BJ (cell line): ENCODE measurements around the gene TMEM244. TPM values are rescaled to one million over a fixed set of nuclear protein-coding genes. Genes with fewer than 3 reads are reported as not detected.

Experiments used
- CTCF ChIA-PET: fragments of 350-600 bp; formaldehyde crosslinking; extraction: SDS; loops from one replicate; lab custom pipeline; 2021; ENCODE audit warnings: antibody characterized with exemption, inconsistent platforms; lab: Yijun Ruan, JAX
- POLR2A ChIA-PET: fragments of 300-600 bp; sonication (Branson Sonifier 250); formaldehyde crosslinking; extraction: SDS; loops from one replicate; lab custom pipeline; 2021; ENCODE audit warnings: antibody characterized with exemption; lab: Charles Lee
- DNase-seq: peaks from one replicate; pipeline ENCODE4 v3.0.0-alpha.2; 2011; ENCODE audit warnings: low read depth
- H3K27me3 ChIP-seq: 2 replicates; pipeline ENCODE4 v1.6.0; 2011; ENCODE audit warnings: low read length; ENCODE audit not compliant: control insufficient read depth, insufficient read depth
- H3K36me3 ChIP-seq: 2 replicates; pipeline ENCODE4 v1.5.1; 2011; ENCODE audit warnings: low read length; ENCODE audit not compliant: control insufficient read depth, insufficient read depth
- H3K4me3 ChIP-seq: 2 replicates; pipeline ENCODE4 v1.5.1; 2011; ENCODE audit warnings: low read depth, mild to moderate bottlenecking, control low read depth, low read length
- polyA plus RNA-seq: library from polyadenylated mRNA; depleted of rRNA; stranded (reverse); fragments of >200 nt; gene quantifications from 2 replicates; pipeline ENCODE4 v1.2.3, GENCODE V29; 2011; rRNA removed
- small RNA-seq: library from RNA; depleted of rRNA; stranded (forward); fragments of <200 nt; gene quantifications from one replicate; pipeline ENCODE3, GENCODE V24; 2012; ENCODE audit warnings: low replicate concordance, low read depth; ENCODE audit not compliant: insufficient read length
- TF ChIP-seq, protein P1 (sequence below): IDR thresholded peaks from 2 replicates; pipeline ENCODE4 v1.5.1; 2011; ENCODE audit warnings: low read depth, mild to moderate bottlenecking, control low read depth, inconsistent platforms, low read length, moderate library complexity; ENCODE audit not compliant: insufficient read depth

The TMEM244 gene
- polyA plus RNA-seq, 1 experiment: not detected

DNA sequence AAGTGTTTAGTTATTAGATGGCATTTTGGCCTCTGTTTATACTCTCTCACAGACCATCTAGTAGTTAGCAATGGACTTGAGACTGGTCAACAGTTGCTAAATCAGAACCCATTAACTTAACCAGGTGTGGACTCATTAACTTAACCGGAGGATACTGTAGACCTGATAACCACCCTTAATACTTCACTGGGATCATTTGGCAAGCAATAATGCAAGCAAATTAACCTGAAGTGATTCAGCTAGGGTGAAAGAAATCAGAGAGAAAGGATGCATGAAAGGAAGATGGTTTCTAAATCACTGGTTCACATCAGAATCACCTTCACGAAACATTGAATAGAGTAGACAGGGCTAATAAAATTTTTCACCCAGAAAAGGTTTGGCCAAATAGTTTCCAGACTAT lies 73.3 kb downstream of the TMEM244 start:
- Histone ChIP-seq H3K27me3 (no peaks in the 10 kb centered on the region), H3K36me3 (no peaks in the 10 kb centered on the region), H3K4me3 (no peak overlapping the region)
- TF ChIP-seq, protein P1, sequence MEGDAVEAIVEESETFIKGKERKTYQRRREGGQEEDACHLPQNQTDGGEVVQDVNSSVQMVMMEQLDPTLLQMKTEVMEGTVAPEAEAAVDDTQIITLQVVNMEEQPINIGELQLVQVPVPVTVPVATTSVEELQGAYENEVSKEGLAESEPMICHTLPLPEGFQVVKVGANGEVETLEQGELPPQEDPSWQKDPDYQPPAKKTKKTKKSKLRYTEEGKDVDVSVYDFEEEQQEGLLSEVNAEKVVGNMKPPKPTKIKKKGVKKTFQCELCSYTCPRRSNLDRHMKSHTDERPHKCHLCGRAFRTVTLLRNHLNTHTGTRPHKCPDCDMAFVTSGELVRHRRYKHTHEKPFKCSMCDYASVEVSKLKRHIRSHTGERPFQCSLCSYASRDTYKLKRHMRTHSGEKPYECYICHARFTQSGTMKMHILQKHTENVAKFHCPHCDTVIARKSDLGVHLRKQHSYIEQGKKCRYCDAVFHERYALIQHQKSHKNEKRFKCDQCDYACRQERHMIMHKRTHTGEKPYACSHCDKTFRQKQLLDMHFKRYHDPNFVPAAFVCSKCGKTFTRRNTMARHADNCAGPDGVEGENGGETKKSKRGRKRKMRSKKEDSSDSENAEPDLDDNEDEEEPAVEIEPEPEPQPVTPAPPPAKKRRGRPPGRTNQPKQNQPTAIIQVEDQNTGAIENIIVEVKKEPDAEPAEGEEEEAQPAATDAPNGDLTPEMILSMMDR: no peak
- ChIA-PET CTCF (interaction anchor here (1.2 kb wide), 1 partner anchor 13 kb away, joined by 5 read pairs; no protein-coding TSS in a partner anchor), POLR2A (no interaction called here)
- DNase-seq: no peak

DNA sequence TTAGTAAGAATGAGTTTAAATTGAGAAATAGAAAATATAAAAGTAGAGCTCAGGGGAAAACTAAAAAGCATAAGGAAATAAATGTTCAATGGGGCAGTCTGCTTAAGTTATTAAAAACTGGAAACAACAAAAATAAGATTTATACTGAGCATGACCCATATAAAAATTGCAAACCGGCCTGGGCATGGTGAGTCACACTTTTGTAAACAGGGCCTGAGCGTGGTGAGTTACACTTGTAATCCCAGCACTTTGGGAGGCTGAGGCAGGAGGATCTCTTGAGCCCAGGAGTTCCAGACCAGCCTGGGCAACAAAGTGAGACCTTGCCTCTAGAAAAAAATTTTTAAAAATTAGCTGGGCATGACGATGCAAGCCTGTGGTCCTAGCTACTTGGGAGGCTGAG lies 74.6 kb downstream of the TMEM244 start:
- POLR2A ChIA-PET: no interaction called here
- Histone ChIP-seq H3K4me3 (no peak overlapping the region), H3K27me3 (no peaks in the 10 kb centered on the region), H3K36me3 (no peaks in the 10 kb centered on the region)
- no peak for DNase-seq
- CTCF ChIA-PET: interaction anchor here (2.7 kb wide), 1 partner anchor 11 kb away, joined by 25 read pairs; no protein-coding TSS in a partner anchor
- TF ChIP-seq, protein P1: no peak

DNA sequence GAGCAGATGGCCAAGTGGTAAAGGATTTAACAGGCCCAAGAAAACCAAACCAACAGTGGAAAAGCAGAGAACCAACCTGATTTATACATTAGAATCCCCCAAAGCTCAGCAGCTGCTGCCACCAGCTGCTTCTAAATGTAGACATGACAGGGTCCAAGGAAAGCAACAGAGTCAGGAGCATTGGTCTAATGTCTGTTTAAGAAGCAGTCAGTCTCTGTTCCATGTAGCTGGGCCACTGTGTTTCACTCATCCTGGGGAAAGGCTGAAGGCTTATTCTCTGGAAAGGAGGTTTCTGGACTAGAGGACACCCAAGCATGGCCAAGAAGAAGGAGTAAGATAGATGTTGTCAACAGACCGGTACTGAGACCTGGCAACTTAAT lies 75.4 kb downstream of the TMEM244 start:
- TF ChIP-seq, protein P1: no peak
- CTCF ChIA-PET: interaction anchor here (2.7 kb wide), 1 partner anchor 10 kb away, joined by 25 read pairs; no protein-coding TSS in a partner anchor
- H3K36me3 ChIP-seq: no peaks in the 10 kb centered on the region
- no peaks in the 10 kb centered on the region for H3K27me3 ChIP-seq
- no peak overlapping the region for H3K4me3 ChIP-seq
- POLR2A ChIA-PET: no interaction called here
- DNase-seq: no peak

DNA sequence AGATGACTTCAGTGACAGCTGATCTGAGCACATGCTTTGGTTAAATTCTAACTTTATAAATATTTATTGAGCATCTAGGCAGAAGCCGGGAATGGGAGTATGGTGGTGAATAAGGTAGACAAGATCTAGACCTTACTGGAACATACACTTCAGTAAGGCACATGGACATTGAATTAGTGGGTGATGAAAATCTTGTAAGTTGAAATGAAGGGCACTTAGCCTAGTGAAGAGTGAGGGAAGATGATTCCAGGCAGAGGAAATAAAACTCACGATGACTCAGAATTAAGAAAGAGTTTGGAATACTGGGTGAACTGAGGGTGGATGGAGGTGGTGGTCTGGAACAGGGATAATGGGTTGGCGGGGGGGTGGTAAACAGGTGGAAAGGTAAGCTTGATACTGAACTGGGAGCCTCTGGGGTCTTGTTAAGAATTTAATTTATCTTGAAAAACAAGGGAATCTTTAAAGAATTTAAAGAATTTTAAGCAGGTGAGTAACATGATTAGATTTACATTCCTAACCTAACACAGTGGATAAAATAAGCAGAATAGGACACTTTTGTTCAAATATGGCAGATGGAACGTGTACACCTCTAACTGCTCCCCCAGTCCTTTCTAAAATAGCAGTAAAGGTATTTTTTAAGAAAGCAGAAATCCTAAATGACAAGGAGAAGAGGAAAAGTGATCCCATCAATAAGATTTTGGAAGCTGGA lies 75.9 kb downstream of the TMEM244 start:
- Histone ChIP-seq H3K27me3 (no peaks in the 10 kb centered on the region), H3K4me3 (no peak overlapping the region), H3K36me3 (no peaks in the 10 kb centered on the region)
- DNase-seq: no peak
- POLR2A ChIA-PET: no interaction called here
- CTCF ChIA-PET: interaction anchor here (2.7 kb wide), 1 partner anchor 9 kb away, joined by 25 read pairs; no protein-coding TSS in a partner anchor
- TF ChIP-seq, protein P1: no peak

Small RNAs within 50 kb of the gene (small RNA-seq; reads per million reads assigned to genes)
- not detected for gene AL451046.2

Other genes with a start within 250 kb of the TMEM244 start
- gene ARHGAP18, start 151.1 kb downstream of the TMEM244 start, polyA plus RNA-seq: 9.8 and 15.9 TPM in 2 replicates
- gene L3MBTL3, start 157.3 kb upstream of the TMEM244 start, polyA plus RNA-seq: 6.8 and 7.6 TPM in 2 replicates